GM23248 (cell line): Measurements from ENCODE around the gene MOSPD3.

Experiments
- EZH2 ChIP-seq: fragments of 200-600 bp; sonication (generic); IDR thresholded peaks from 2 replicates; pipeline ENCODE4 v1.6.1; 2018; ENCODE audit warnings: antibody characterized with exemption, mild to moderate bottlenecking; ENCODE audit not compliant: insufficient read depth, poor library complexity, severe bottlenecking
- EZH2phosphoT487 ChIP-seq: fragments of 200-600 bp; sonication (generic); IDR thresholded peaks from 2 replicates; pipeline ENCODE4 v1.6.1; 2018; ENCODE audit warnings: antibody characterized with exemption, moderate library complexity, mild to moderate bottlenecking, low read depth; ENCODE audit not compliant: insufficient read depth

DNA sequence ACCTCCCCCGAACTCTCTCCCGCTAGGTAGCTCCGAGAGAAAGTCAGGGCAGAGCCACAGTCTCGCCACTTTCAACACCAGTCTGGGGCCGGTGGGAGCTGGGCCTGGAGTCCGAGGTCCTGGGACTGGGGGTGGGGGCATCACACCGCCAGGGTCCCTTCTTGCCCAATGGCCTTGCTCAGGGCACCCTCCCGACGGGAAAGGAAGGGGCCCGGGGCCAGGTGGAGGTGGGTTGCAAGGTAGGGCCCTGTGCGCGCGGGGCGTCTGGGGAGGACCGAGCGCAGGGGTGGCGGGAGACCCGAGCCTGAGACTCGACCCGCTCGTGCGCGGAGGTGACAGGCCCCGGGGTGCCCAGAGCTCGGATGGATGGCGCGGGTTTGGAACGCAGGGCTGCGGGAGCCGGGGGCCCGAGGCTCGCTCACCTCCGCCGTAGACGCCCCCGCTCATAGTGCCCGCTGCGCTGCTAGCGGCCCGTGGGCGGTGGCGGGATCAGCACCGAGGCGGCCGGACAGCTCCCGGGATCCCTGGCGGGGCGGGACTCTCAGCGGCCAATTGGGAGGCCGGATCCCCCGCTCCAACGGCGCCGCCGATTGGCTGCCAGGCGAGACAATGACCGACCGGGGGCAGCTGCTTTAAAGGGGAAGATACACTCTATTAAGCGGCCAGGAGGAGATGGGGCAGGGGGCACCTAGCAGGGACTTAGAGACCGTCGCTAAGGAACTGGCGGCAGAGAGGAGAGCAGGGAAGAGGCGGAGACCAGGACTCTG lies 43.8 kb downstream of the MOSPD3 start, which contains the start of gene ACTL6B:
- TF ChIP-seq EZH2phosphoT487 (no peak), EZH2 (no peak)
